ENCODE data around the gene GLYAT. TPM values are rescaled to one million over a fixed set of nuclear protein-coding genes. Genes with fewer than 3 reads are reported as not detected.

Gene GLYAT
- total and polyA plus RNA-seq, 2 experiments from 2014 or later = 0.10 TPM; not detected in 1

- no peak overlapping the region for H3K4me2 ChIP-seq
- Mint-ChIP-seq H3K9me3 (peaks cover 88% of the 10 kb centered on the region), H3K27ac (no peak overlapping the region)
Measured at GRCh38 chr11:58740447-58740846, 8.7 kb upstream of the GLYAT start.

GRCh38 chr11:58739725-58740430, 8.1 kb upstream of the GLYAT start:
- Histone ChIP-seq H4K20me1 (replicated peaks; ENCODE audit: insufficient read depth) (no peaks in the 10 kb centered on the region), H3F3A (replicated peaks; ENCODE audit: low read depth) (no peaks in the 10 kb centered on the region), H3K9me2 (ENCODE audit: insufficient read depth) (peaks cover 6% of the 10 kb centered on the region; the same call in 1 of the 2 replicates), H3K27me3 (ENCODE audit: insufficient read depth) (no peaks in the 10 kb centered on the region), H3K36me3 (ENCODE audit: insufficient read depth) (peaks cover 11% of the 10 kb centered on the region), H3K27ac (ENCODE audit: low read depth) (no peak overlapping the region), H3K4me3 (no peak overlapping the region), H3K4me2 (no peak overlapping the region), H3K79me2 (replicated peaks; ENCODE audit: insufficient read depth) (no peaks in the 10 kb centered on the region), H2AFZ (no peak overlapping the region), H3K4me1 (ENCODE audit: insufficient read depth) (no peaks in the 10 kb centered on the region)
- no peaks in the 10 kb centered on the region for H3K4me1 Mint-ChIP-seq
- H3K9me3 Mint-ChIP-seq = peaks cover 88% of the 10 kb centered on the region
- peaks cover 3% of the 10 kb centered on the region for H3K27me3 Mint-ChIP-seq (ENCODE audit: insufficient read depth, low read depth, poor library complexity)
- H3K27ac Mint-ChIP-seq = no peak overlapping the region
- H3K36me3 Mint-ChIP-seq (ENCODE audit: low read depth) = peaks cover 32% of the 10 kb centered on the region
- DNase-seq (ENCODE audit: low spot score) (no peak), ATAC-seq (no peak)
- H3K4me3 Mint-ChIP-seq = no peak overlapping the region
- TF ChIP-seq ZNF462 (CRISPR knock-in tag; IDR thresholded peaks at IDR 0.05) (no peak), EZH2 (IDR thresholded peaks at IDR 0.05; ENCODE audit: low read depth, unreplicated experiment) (no peak), REST (IDR thresholded peaks at IDR 0.05; ENCODE audit: unreplicated experiment) (no peak), CREB1 (CRISPR knock-in tag; IDR thresholded peaks at IDR 0.05; ENCODE audit: low read depth) (no peak), NANOG (IDR thresholded peaks at IDR 0.05; ENCODE audit: borderline replicate concordance) (no peak), CTCF (conservative IDR thresholded peaks at IDR 0.05; ENCODE audit: low read depth in 2 of 2) (no peak), EZH2phosphoT487 (IDR thresholded peaks at IDR 0.05; ENCODE audit: unreplicated experiment) (no peak), ZNF114 (CRISPR knock-in tag; IDR thresholded peaks at IDR 0.05) (no peak)

More at GRCh38 chr11:58740447-58740846, 8.7 kb upstream of the GLYAT start:
- Mint-ChIP-seq H3K4me3 (no peak overlapping the region), H3K4me1 (no peaks in the 10 kb centered on the region), H3K36me3 (ENCODE audit: low read depth) (peaks cover 32% of the 10 kb centered on the region), H3K27me3 (ENCODE audit: insufficient read depth, low read depth, poor library complexity) (no peaks in the 10 kb centered on the region)
- no peak for TF ChIP-seq NANOG (IDR thresholded peaks at IDR 0.05; ENCODE audit: borderline replicate concordance)
- H3K4me3 ChIP-seq = no peak overlapping the region
- H3K27me3 ChIP-seq (ENCODE audit: insufficient read depth) = no peaks in the 10 kb centered on the region
- H2AFZ ChIP-seq = no peak overlapping the region
- H3F3A ChIP-seq (replicated peaks; ENCODE audit: low read depth) = no peaks in the 10 kb centered on the region
- H3K27ac ChIP-seq (ENCODE audit: low read depth) = no peak overlapping the region
- no peaks in the 10 kb centered on the region for H4K20me1 ChIP-seq (replicated peaks; ENCODE audit: insufficient read depth)
- ATAC-seq = no peak
- H3K36me3 ChIP-seq (ENCODE audit: insufficient read depth) = peaks cover 11% of the 10 kb centered on the region
- no peaks in the 10 kb centered on the region for H3K79me2 ChIP-seq (replicated peaks; ENCODE audit: insufficient read depth)
- H3K9me2 ChIP-seq (ENCODE audit: insufficient read depth) = peaks cover 6% of the 10 kb centered on the region; the same call in 1 of the 2 replicates
- no peak for DNase-seq (ENCODE audit: low spot score)
- H3K4me1 ChIP-seq (ENCODE audit: insufficient read depth) = no peaks in the 10 kb centered on the region

All from GM23338 (cell line).